NT2/D1 (cell line): ENCODE data around the gene SOX4.

Source experiments
- SUZ12 ChIP-seq: IDR thresholded peaks from 2 replicates; pipeline ENCODE4 v1.6.1; 2011; ENCODE audit not compliant: insufficient read length, insufficient read depth; ENCODE audit errors: extremely low read depth
- YY1 ChIP-seq: IDR thresholded peaks from 2 replicates; pipeline ENCODE4 v1.6.1; 2011; ENCODE audit not compliant: insufficient read length, insufficient read depth

DNA sequence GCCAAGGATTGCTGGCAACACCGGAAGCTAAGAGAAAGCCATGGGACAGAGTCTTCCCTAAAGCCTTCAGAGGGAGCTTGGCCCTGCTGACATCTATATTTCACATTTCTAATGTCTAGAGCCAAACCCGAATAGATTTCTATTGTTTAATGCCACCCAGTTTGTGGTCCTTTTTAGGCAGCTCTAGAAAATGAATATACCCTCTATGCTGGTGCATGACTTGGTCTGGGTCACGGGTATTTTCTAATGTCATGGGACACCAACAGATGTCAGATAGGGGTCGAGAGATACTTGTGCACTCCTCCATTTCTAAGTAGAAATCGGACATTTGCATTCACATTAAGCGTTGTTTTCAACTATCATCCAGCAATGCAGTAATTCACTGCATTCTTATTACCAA is 37.0 kb upstream of the SOX4 start:
- TF ChIP-seq SUZ12 (no peak), YY1 (no peak)
